GM23338 (cell line): ENCODE results near the gene OGFOD2. TPM values are rescaled to one million over a fixed set of nuclear protein-coding genes. Genes with fewer than 3 reads are reported as not detected.

Experiments
- ATAC-seq: fragments of 200-7000 bp; cut with Tn5 transposase; 3 replicates; pipeline ENCODE4 v1.9.1; 2020
- DNase-seq: peaks from one replicate; pipeline ENCODE4 v3.0.0-alpha.2; 2015; ENCODE audit warnings: low spot score
- H2AFZ ChIP-seq: fragments of 200-600 bp; sonication (generic); 2 replicates; pipeline ENCODE4 v1.8.0; 2016; ENCODE audit warnings: antibody characterized with exemption, mild to moderate bottlenecking, moderate library complexity
- H3F3A ChIP-seq: fragments of 200-600 bp; sonication (generic); replicated peaks from 2 replicates; pipeline ENCODE4 v1.8.0; 2017; ENCODE audit warnings: antibody characterized with exemption, mixed run types, low read depth
- H3K27ac ChIP-seq: fragments of 200-600 bp; sonication (generic); 2 replicates; pipeline ENCODE4 v1.6.1; 2016; ENCODE audit warnings: low read depth
- H3K27me3 ChIP-seq: fragments of 200-600 bp; sonication (generic); 2 replicates; pipeline ENCODE4 v1.8.0; 2016; ENCODE audit warnings: mild to moderate bottlenecking, mixed run types, moderate library complexity; ENCODE audit not compliant: insufficient read depth
- H3K36me3 ChIP-seq: fragments of 200-600 bp; sonication (generic); 2 replicates; pipeline ENCODE4 v1.8.0; 2016; ENCODE audit warnings: mild to moderate bottlenecking; ENCODE audit not compliant: insufficient read depth
- H3K4me1 ChIP-seq: fragments of 200-600 bp; sonication (generic); 2 replicates; pipeline ENCODE4 v1.8.0; 2016; ENCODE audit warnings: mild to moderate bottlenecking, moderate library complexity; ENCODE audit not compliant: insufficient read depth
- H3K4me2 ChIP-seq: fragments of 200-600 bp; sonication (generic); 2 replicates; pipeline ENCODE4 v1.7.1; 2017; ENCODE audit warnings: mixed run types
- H3K4me3 ChIP-seq: fragments of 200-600 bp; sonication (generic); 2 replicates; pipeline ENCODE4 v1.6.1; 2016; ENCODE audit warnings: mixed run types
- H3K79me2 ChIP-seq: fragments of 200-600 bp; sonication (generic); replicated peaks from 2 replicates; pipeline ENCODE4 v1.8.0; 2017; ENCODE audit warnings: mild to moderate bottlenecking; ENCODE audit not compliant: insufficient read depth
- H3K9me2 ChIP-seq: fragments of 200-600 bp; sonication (generic); 2 replicates; pipeline ENCODE4 v1.8.0; 2017; ENCODE audit not compliant: insufficient read depth
- H4K20me1 ChIP-seq: fragments of 200-600 bp; sonication (generic); replicated peaks from 2 replicates; pipeline ENCODE4 v1.8.0; 2017; ENCODE audit warnings: mild to moderate bottlenecking; ENCODE audit not compliant: insufficient read depth
- H3K27ac Mint-ChIP-seq: 2 replicates; pipeline ENCODE4 v1.8.0; 2020; ENCODE audit warnings: inconsistent platforms, mild to moderate bottlenecking, moderate library complexity, mixed read lengths
- H3K27me3 Mint-ChIP-seq: 3 replicates; pipeline ENCODE4 v1.8.0; 2022; ENCODE audit warnings: low read depth, mild to moderate bottlenecking, moderate library complexity, mixed read lengths, inconsistent platforms; ENCODE audit not compliant: insufficient read depth, poor library complexity
- H3K36me3 Mint-ChIP-seq: 3 replicates; pipeline ENCODE4 v1.8.0; 2021; ENCODE audit warnings: low read depth, mild to moderate bottlenecking, inconsistent platforms, moderate library complexity, mixed read lengths
- H3K4me1 Mint-ChIP-seq: 3 replicates; pipeline ENCODE4 v1.8.0; 2020; ENCODE audit warnings: mild to moderate bottlenecking, inconsistent platforms, mixed read lengths
- H3K4me3 Mint-ChIP-seq: 3 replicates; pipeline ENCODE4 v1.8.0; 2021; ENCODE audit warnings: moderate library complexity, mild to moderate bottlenecking, inconsistent platforms, mixed read lengths
- H3K9me3 Mint-ChIP-seq: 3 replicates; pipeline ENCODE4 v1.8.0; 2020; ENCODE audit warnings: moderate library complexity, mild to moderate bottlenecking, inconsistent platforms, mixed read lengths
- CREB1 ChIP-seq: fragments of 250-450 bp; sonication (Bioruptor Pico); IDR thresholded peaks from 2 replicates; pipeline ENCODE4 v1.5.0; 2020; ENCODE audit warnings: low read depth, mild to moderate bottlenecking, moderate library complexity
- CTCF ChIP-seq, 2 experiments: fragments of 200-600 bp in 1 of 2; sonication (generic) in 1 of 2; conservative IDR thresholded peaks; 2 replicates each; pipeline versions ENCODE4 v1.5.1 to v1.6.1; 2016 to 2017; ENCODE audit warnings: antibody characterized with exemption in 2 of 2, low read depth in 2 of 2, mild to moderate bottlenecking in 2 of 2, moderate library complexity in 1 of 2
- ETS1 ChIP-seq: IDR thresholded peaks from 2 replicates; pipeline ENCODE4 v1.6.1; 2016; ENCODE audit warnings: antibody characterized with exemption
- EZH2phosphoT487 ChIP-seq: fragments of 200-600 bp; sonication (generic); IDR thresholded peaks from one replicate; pipeline ENCODE4 v1.8.1; 2018; ENCODE audit warnings: antibody characterized with exemption; ENCODE audit not compliant: unreplicated experiment
- JUNB ChIP-seq: IDR thresholded peaks from one replicate; pipeline ENCODE4 v1.6.1; 2016; ENCODE audit warnings: antibody characterized with exemption; ENCODE audit not compliant: unreplicated experiment
- NANOG ChIP-seq: IDR thresholded peaks from 2 replicates; pipeline ENCODE4 v1.6.1; 2016; ENCODE audit warnings: antibody characterized with exemption, borderline replicate concordance
- REST ChIP-seq: IDR thresholded peaks from one replicate; pipeline ENCODE4 v1.6.1; 2018; ENCODE audit warnings: antibody characterized with exemption; ENCODE audit not compliant: unreplicated experiment
- STAT1 ChIP-seq: IDR thresholded peaks from one replicate; pipeline ENCODE4 v1.6.1; 2016; ENCODE audit warnings: antibody characterized with exemption; ENCODE audit not compliant: unreplicated experiment
- ZNF331 ChIP-seq: fragments of 250-450 bp; sonication (Bioruptor Pico); IDR thresholded peaks from 2 replicates; pipeline ENCODE4 v1.5.0; 2020; ENCODE audit warnings: low read depth, mild to moderate bottlenecking, moderate library complexity
- ZNF462 ChIP-seq: fragments of 250-450 bp; sonication (Bioruptor Pico); IDR thresholded peaks from 2 replicates; pipeline ENCODE4 v1.5.0; 2020; ENCODE audit warnings: mild to moderate bottlenecking, moderate library complexity
- polyA plus RNA-seq: library from polyadenylated mRNA; unstranded; fragments of >200 nt; fragmentation: Nextera tagmentation; extraction: Ambion mirVana; gene quantifications from 2 replicates; pipeline ENCODE4 v1.2.1, GENCODE V29; 2016
- total RNA-seq: library from RNA; depleted of rRNA; stranded (reverse); fragments of >200 nt; shearing (Covaris generic); gene quantifications from 2 replicates; pipeline ENCODE4 v1.2.3, GENCODE V29; 2014

The OGFOD2 gene
- total and polyA plus RNA-seq, 2 experiments from 2014 or later, result 13.1 to 16.1 TPM

GRCh38 chr12:123028475-123028874 lies 53.4 kb downstream of the OGFOD2 start (continued):
- TF ChIP-seq CTCF (conservative IDR thresholded peaks at IDR 0.05; ENCODE audit: low read depth in 2 of 2), result no peak
- no peak for TF ChIP-seq JUNB
- TF ChIP-seq NANOG, result no peak
- TF ChIP-seq CREB1, result no peak

GRCh38 chr12:123029550-123029949 lies 54.5 kb downstream of the OGFOD2 start:
- H3K4me2 ChIP-seq, result no peak overlapping the region
- H3K36me3 Mint-ChIP-seq, result no peaks in the 10 kb centered on the region
- H3K27ac ChIP-seq, result no peak overlapping the region
- no peak for ATAC-seq
- H3K4me1 ChIP-seq, result no peaks in the 10 kb centered on the region
- no peaks in the 10 kb centered on the region for H3F3A ChIP-seq
- H3K4me1 Mint-ChIP-seq, result peaks cover 13% of the 10 kb centered on the region
- H3K9me3 Mint-ChIP-seq, result no peaks in the 10 kb centered on the region
- no peak for DNase-seq
- H3K4me3 ChIP-seq, result no peak overlapping the region
- H3K4me3 Mint-ChIP-seq, result no peak overlapping the region
- H2AFZ ChIP-seq, result no peak overlapping the region
- no peaks in the 10 kb centered on the region for H3K9me2 ChIP-seq
- peaks cover 8% of the 10 kb centered on the region for H3K27me3 Mint-ChIP-seq
- no peaks in the 10 kb centered on the region for H3K36me3 ChIP-seq
- no peaks in the 10 kb centered on the region for H3K79me2 ChIP-seq
- H3K27ac Mint-ChIP-seq, result no peak overlapping the region
- no peaks in the 10 kb centered on the region for H3K27me3 ChIP-seq
- no peaks in the 10 kb centered on the region for H4K20me1 ChIP-seq
- TF ChIP-seq ETS1 (no peak), NANOG (no peak), ZNF462 (CRISPR knock-in tag) (no peak), JUNB (no peak), REST (no peak), ZNF331 (no peak), STAT1 (no peak), CTCF (conservative IDR thresholded peaks at IDR 0.05; ENCODE audit: low read depth in 2 of 2) (no peak), EZH2phosphoT487 (no peak), CREB1 (no peak)
